Measurements from ENCODE around the gene FCGR2B. TPM values are rescaled to one million over a fixed set of nuclear protein-coding genes. Genes with fewer than 3 reads are reported as not detected.
A peak's percentile ranks its signal among the peaks of the same experiment; 100 is the strongest.
"Not testable (repeated sequence)": the region's sequence is repeated elsewhere in the genome, so short reads cannot be mapped to it uniquely, and the experiment has no call there.

FCGR2B gene
- total and polyA plus RNA-seq, 11 donors: 2.5 to 51.6 (median 5.5) TPM

DNA sequence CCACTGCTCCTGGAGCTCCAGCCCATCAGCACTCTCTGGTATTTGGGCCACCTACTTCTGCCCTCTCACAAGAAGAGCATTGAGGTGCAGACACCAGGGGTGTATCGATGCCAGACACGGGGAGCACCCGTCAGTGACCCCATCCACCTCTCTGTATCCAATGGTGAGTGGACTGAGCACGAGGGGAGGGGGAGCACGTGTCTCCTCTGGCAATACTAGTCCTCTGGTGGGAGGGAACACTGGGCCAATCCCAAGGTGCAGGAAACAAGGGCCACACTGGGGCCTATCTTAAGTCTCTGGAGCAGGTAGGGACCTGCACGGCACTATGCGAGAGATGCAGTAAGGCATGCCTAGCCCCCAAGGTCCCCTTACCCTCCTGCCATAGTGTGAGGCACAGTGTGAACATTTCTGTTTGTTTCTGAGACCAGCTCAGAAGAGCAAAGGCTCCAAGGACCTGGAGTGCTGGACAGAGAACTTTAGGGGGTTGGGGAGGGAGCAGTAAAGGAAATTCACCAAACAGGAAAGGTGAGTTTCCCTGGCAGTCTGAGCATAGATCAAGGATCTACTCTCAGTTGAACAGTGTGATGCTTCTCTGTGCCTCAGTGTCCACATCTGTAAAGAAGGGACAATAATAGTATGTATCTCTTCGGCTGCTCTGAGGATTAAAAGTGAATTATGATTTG is 60.7 kb downstream of the FCGR2B start:
- Histone ChIP-seq H3K9me3 (no peaks in the 10 kb centered on the region), H3K4me1 (peaks cover 0 to 54% (median 5%) of the 10 kb centered on the region in 12 donors), H3K27me3 (peaks cover 0 to 19% (median 0%) of the 10 kb centered on the region in 9 donors), H3K27ac (no peak overlapping the region), H3K4me3 (no peak overlapping the region), H3K36me3 (no peaks in the 10 kb centered on the region)
- TF ChIP-seq, protein P1, sequence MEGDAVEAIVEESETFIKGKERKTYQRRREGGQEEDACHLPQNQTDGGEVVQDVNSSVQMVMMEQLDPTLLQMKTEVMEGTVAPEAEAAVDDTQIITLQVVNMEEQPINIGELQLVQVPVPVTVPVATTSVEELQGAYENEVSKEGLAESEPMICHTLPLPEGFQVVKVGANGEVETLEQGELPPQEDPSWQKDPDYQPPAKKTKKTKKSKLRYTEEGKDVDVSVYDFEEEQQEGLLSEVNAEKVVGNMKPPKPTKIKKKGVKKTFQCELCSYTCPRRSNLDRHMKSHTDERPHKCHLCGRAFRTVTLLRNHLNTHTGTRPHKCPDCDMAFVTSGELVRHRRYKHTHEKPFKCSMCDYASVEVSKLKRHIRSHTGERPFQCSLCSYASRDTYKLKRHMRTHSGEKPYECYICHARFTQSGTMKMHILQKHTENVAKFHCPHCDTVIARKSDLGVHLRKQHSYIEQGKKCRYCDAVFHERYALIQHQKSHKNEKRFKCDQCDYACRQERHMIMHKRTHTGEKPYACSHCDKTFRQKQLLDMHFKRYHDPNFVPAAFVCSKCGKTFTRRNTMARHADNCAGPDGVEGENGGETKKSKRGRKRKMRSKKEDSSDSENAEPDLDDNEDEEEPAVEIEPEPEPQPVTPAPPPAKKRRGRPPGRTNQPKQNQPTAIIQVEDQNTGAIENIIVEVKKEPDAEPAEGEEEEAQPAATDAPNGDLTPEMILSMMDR (IDR thresholded peaks at IDR 0.05): no peak
- TF ChIP-seq POLR2A (IDR thresholded peaks at IDR 0.05): no peak
- WGBS, 4 donors: 88 to 94% (median 91%) methylated on average over 6 to 8 of the region's 8 CpGs
- DNase-seq (no peak), ATAC-seq (no peak)
- intact Hi-C loops (cut with DNase I): loop anchor here in 1 of 10 donors (10.0 kb wide), 1 partner anchor 149 kb away; no protein-coding TSS in a partner anchor

DNA sequence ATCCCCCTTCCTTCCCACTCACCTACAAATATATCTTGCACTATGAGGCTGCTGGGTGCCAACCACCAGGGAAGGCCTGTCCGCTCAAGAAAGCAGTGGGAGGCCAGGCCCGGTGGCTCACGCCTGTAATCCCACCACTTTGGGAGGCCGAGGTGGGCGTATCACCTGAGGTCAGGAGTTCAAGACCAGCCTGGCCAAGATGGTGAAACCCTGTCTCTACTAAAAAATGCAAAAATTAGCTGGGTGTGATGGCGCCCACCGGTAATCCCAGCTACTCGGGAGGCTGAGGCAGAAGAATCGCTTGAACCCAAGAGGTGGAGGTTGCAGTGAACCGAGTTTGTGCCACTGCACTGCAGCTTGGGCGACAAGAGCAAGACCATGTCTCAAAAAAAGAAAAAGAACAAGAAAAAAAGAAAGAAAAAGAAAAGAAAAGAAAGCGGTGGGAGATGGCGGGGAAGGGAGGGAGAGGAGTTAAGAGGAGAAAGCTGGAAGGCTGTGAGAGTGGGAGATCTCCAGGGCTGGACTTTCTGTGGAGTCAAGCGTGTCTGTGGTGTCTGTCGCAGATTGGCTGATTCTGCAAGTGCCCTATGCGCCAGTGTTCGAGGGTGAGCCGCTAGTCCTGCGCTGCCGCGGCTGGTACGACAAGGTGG is 62.4 kb downstream of the FCGR2B start:
- Histone ChIP-seq H3K4me1 (peaks cover 0 to 57% (median 5%) of the 10 kb centered on the region in 12 donors), H3K27me3 (peaks cover 0 to 19% (median 0%) of the 10 kb centered on the region in 9 donors), H3K27ac (peak overlapping the region in 9 of 12 donors; percentile 81 to 95 (median 89)), H3K4me3 (peak overlapping the region; percentile 50 to 97 (median 80))
- not testable (repeated sequence) for H3K9me3 ChIP-seq, H3K36me3 ChIP-seq, ATAC-seq, DNase-seq
- intact Hi-C loops (cut with DNase I): loop anchor here in 1 of 10 donors (10.0 kb wide), 1 partner anchor 151 kb away; no protein-coding TSS in a partner anchor
- WGBS, 4 donors: 47 to 52% (median 49%) methylated on average over 22 of the region's 22 CpGs

DNA sequence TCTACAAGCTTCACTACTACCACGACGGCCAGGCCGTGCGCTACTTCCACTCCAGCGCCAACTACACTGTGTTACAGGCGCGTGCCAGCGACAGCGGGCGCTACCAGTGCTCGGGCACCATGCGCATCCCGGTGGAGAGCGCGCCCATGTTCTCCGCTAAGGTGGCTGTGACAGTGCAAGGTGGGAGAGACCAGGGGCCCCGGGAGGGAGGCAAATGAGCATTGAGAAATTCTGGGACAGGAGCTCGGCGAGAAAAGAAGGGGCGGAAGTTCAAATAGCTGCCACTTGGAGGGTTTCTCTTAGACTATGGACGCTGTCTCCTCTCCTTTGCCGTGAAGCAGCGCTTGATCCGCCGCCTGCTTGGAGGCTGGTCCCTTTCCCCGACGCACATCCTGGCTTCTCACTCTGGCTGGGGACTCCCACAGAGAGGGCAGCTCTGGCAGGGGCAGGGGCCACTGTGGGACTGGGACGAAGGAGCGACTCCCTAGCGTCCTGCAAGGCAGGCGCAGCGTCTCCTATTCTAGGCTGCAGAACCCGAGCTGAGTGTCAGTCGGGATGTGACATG is 63.0 kb downstream of the FCGR2B start:
- peak overlapping the region; percentile 25 to 95 (median 88) for H3K27ac ChIP-seq
- TF ChIP-seq POLR2A (IDR thresholded peaks at IDR 0.05): no peak
- TF ChIP-seq, protein P1 (IDR thresholded peaks at IDR 0.05): peak in 3 of 12 donors; percentile 27 to 38 (median 34)
- ATAC-seq (peak in 3 of 4 donors; percentile 41 to 50 (median 48)), DNase-seq (peak; percentile 41 to 78 (median 45))
- peaks cover 0 to 53% (median 5%) of the 10 kb centered on the region in 12 donors for H3K4me1 ChIP-seq
- 0 to 1% (median 1%) methylated on average over 21 to 34 of the region's 34 CpGs for WGBS, 4 donors
- intact Hi-C loops (cut with DNase I): loop anchor here in 1 of 10 donors (10.0 kb wide), 1 partner anchor 151 kb away; no protein-coding TSS in a partner anchor
- H3K4me3 ChIP-seq: peak overlapping the region; percentile 50 to 97 (median 80)
- no peaks in the 10 kb centered on the region for H3K9me3 ChIP-seq
- H3K36me3 ChIP-seq: no peaks in the 10 kb centered on the region
- H3K27me3 ChIP-seq: peaks cover 0 to 19% (median 0%) of the 10 kb centered on the region in 9 donors

DNA sequence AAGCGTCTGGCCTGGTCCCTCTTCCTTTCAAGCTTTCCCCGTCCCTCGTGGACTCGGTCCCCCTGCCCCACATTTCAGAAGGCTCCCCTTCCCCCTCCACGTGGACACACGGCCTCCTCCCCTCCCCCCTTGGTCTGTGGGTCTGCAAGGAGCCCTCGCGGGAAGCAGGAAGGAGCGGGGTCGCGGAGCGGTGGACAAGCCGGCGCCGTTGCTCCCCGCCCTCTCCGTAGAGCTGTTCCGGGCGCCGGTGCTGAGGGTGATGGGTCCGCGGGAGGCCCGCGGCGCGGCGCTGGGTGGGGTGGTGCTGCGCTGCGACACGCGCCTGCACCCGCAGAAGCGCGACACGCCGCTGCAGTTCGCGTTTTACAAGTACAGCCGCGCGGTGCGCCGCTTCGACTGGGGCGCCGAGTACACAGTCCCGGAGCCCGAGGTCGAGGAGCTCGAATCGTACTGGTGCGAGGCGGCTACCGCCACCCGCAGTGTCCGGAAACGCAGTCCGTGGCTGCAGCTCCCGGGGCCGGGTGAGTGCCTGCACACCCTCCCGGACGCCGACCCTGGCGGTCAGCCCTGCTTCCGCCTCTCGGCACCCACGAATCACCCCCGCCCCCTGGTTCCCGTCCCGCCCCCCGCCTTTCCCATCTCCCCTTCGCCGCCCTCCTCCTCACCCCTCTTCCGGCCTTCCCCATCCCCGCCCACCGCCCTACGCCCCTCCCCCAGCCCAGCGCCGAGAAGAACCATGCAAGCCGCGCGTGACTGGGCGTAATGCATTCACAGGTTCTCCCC is 63.7 kb downstream of the FCGR2B start:
- peaks cover 0 to 49% (median 5%) of the 10 kb centered on the region in 12 donors for H3K4me1 ChIP-seq
- WGBS, 4 donors: 0% methylated on average over 13 to 83 of the region's 83 CpGs
- peak in 1 of 2 donors; percentile 54 for TF ChIP-seq POLR2A (IDR thresholded peaks at IDR 0.05)
- TF ChIP-seq, protein P1 (IDR thresholded peaks at IDR 0.05): peak in 3 of 12 donors; percentile 5 to 8 (median 6)
- peak; percentile 87 to 91 (median 90) for DNase-seq
- H3K9me3 ChIP-seq: no peaks in the 10 kb centered on the region
- H3K4me3 ChIP-seq: peak overlapping the region; percentile 50 to 97 (median 80)
- intact Hi-C loops (cut with DNase I): loop anchor here in 1 of 10 donors (10.0 kb wide), 1 partner anchor 152 kb away; no protein-coding TSS in a partner anchor
- H3K27me3 ChIP-seq: peaks cover 0 to 19% (median 0%) of the 10 kb centered on the region in 9 donors
- peak; percentile 84 to 94 (median 92) for ATAC-seq
- peak overlapping the region; percentile 65 to 95 (median 88) for H3K27ac ChIP-seq
- H3K36me3 ChIP-seq: no peaks in the 10 kb centered on the region
